Measurements from ENCODE around the gene NSMF.
"Not testable (repeated sequence)": the region's sequence is repeated elsewhere in the genome, so short reads cannot be mapped to it uniquely, and the experiment has no call there.

NSMF gene

GRCh38 chr9:137454145-137454596 lies 5.0 kb downstream of the NSMF start:
- DNase-seq = no peak
- TF ChIP-seq CTCF (IDR thresholded peaks at IDR 0.05; ENCODE audit: low read depth, low read length, missing control alignments) = no peak
- peak overlapping the region; percentile 20 for H3K4me3 ChIP-seq (ENCODE audit: low read depth, low read length)
- H3K27ac ChIP-seq = no peak overlapping the region
- H3K27me3 ChIP-seq (replicated peaks) = no peaks in the 10 kb centered on the region
- in situ Hi-C loops (cut with HindIII; ENCODE audit: low pct_ligation_motif_present, low sequenced_read_pairs) = no loop called here
- H3K36me3 ChIP-seq (replicated peaks) = peaks cover 28% of the 10 kb centered on the region

GRCh38 chr9:137453643-137454081 lies 5.5 kb downstream of the NSMF start:
- no peak for TF ChIP-seq CTCF (IDR thresholded peaks at IDR 0.05; ENCODE audit: low read depth, low read length, missing control alignments)
- in situ Hi-C loops (cut with HindIII; ENCODE audit: low pct_ligation_motif_present, low sequenced_read_pairs) = no loop called here
- H3K27me3 ChIP-seq (replicated peaks) = no peaks in the 10 kb centered on the region
- no peak overlapping the region for H3K27ac ChIP-seq
- peaks cover 33% of the 10 kb centered on the region for H3K36me3 ChIP-seq (replicated peaks)
- DNase-seq = peak; percentile 53
- peak overlapping the region; percentile 47 for H3K4me3 ChIP-seq (ENCODE audit: low read depth, low read length)

GRCh38 chr9:137452761-137453642 lies 6.1 kb downstream of the NSMF start:
- H3K27ac ChIP-seq = no peak overlapping the region
- DNase-seq = no peak
- in situ Hi-C loops (cut with HindIII; ENCODE audit: low pct_ligation_motif_present, low sequenced_read_pairs) = no loop called here
- no peak for TF ChIP-seq CTCF (IDR thresholded peaks at IDR 0.05; ENCODE audit: low read depth, low read length, missing control alignments)
- H3K27me3 ChIP-seq (replicated peaks) = no peaks in the 10 kb centered on the region
- H3K4me3 ChIP-seq (ENCODE audit: low read depth, low read length) = peak overlapping the region; percentile 47
- peaks cover 36% of the 10 kb centered on the region for H3K36me3 ChIP-seq (replicated peaks)

GRCh38 chr9:137452006-137452760 lies 7.0 kb downstream of the NSMF start:
- Histone ChIP-seq H3K36me3 (replicated peaks) (peaks cover 36% of the 10 kb centered on the region), H3K27me3 (replicated peaks) (no peaks in the 10 kb centered on the region), H3K27ac (no peak overlapping the region), H3K4me3 (ENCODE audit: low read depth, low read length) (no peak overlapping the region)
- TF ChIP-seq CTCF (IDR thresholded peaks at IDR 0.05; ENCODE audit: low read depth, low read length, missing control alignments) = no peak
- DNase-seq = no peak
- in situ Hi-C loops (cut with HindIII; ENCODE audit: low pct_ligation_motif_present, low sequenced_read_pairs) = no loop called here

GRCh38 chr9:137451264-137452005 lies 7.7 kb downstream of the NSMF start:
- H3K27ac ChIP-seq; H3K4me3 ChIP-seq (ENCODE audit: low read depth, low read length); in situ Hi-C loops (cut with HindIII; ENCODE audit: low pct_ligation_motif_present, low sequenced_read_pairs); H3K27me3 ChIP-seq (replicated peaks); DNase-seq: not testable (repeated sequence)
- peaks cover 31% of the 10 kb centered on the region for H3K36me3 ChIP-seq (replicated peaks)

GRCh38 chr9:137450539-137451222 lies 8.5 kb downstream of the NSMF start:
- H3K27me3 ChIP-seq (replicated peaks); in situ Hi-C loops (cut with HindIII; ENCODE audit: low pct_ligation_motif_present, low sequenced_read_pairs); H3K4me3 ChIP-seq (ENCODE audit: low read depth, low read length); H3K27ac ChIP-seq; DNase-seq: not testable (repeated sequence)
- H3K36me3 ChIP-seq (replicated peaks) = peaks cover 31% of the 10 kb centered on the region
